Prostate gland (tissue), 2 donors: ENCODE data around the gene OGFOD3. TPM values are rescaled to one million over a fixed set of nuclear protein-coding genes. Genes with fewer than 3 reads are reported as not detected.

ENCODE experiments used
- DNase-seq: peaks from one replicate; pipeline ENCODE4 v3.0.0-alpha.2; 2019; ENCODE audit warnings: low spot score
- H3K27ac ChIP-seq, 2 donors: fragments of 200-600 bp; sonication (generic); 2 replicates each; pipeline ENCODE4 v1.5.1; 2017 to 2019
- H3K27me3 ChIP-seq: fragments of 200-600 bp; sonication (generic); replicated peaks from 2 replicates; pipeline ENCODE4 v1.5.1; 2019; ENCODE audit not compliant: insufficient read depth
- H3K36me3 ChIP-seq, 2 donors: fragments of 200-600 bp; sonication (generic); 1 replicate in 1 of 2; 2 replicates in 1 of 2; pipeline versions ENCODE4 v1.5.1 to v1.8.1; 2017 to 2019
- H3K4me1 ChIP-seq: fragments of 200-600 bp; sonication (generic); replicated peaks from 2 replicates; pipeline ENCODE4 v1.5.1; 2019
- H3K4me3 ChIP-seq, 2 donors: fragments of 200-600 bp; sonication (generic); 2 replicates each; pipeline ENCODE4 v1.5.1; 2017 to 2019
- H3K9me3 ChIP-seq: fragments of 200-600 bp; sonication (generic); 2 replicates; pipeline ENCODE4 v1.5.1; 2017
- CTCF ChIP-seq, 4 experiments: fragments of 200-600 bp in 2 of 4; fragments of 450-650 bp in 2 of 4; sonication (generic) in 2 of 4; IDR thresholded peaks; 1 replicate in 3 of 4; 2 replicates in 1 of 4; pipeline ENCODE4 v1.5.1; 2016 to 2019; ENCODE audit warnings: antibody characterized with exemption in 4 of 4, mild to moderate bottlenecking in 2 of 4, moderate library complexity in 2 of 4
- POLR2A ChIP-seq: fragments of 450-650 bp; IDR thresholded peaks from one replicate; pipeline ENCODE4 v1.6.1; 2016; ENCODE audit warnings: antibody characterized with exemption, mild to moderate bottlenecking
- POLR2AphosphoS5 ChIP-seq: sonication (generic); formaldehyde crosslinking; IDR thresholded peaks from one replicate; pipeline ENCODE4 v1.6.1; 2017; ENCODE audit warnings: antibody characterized with exemption
- WGBS: methylation state at CpG from one replicate; pipeline ENCODE4 v1.1.5; 2018; 5-methylcytosine and 5-hydroxymethylcytosine counted together
- intact Hi-C: fragments of 100-400 bp; cut with DNase I; formaldehyde crosslinking; loops from one replicate; pipeline ENCODE4 v1.14.2; 2022
- total RNA-seq, 2 donors: library from RNA; depleted of rRNA; stranded (reverse); fragments of >200 nt; gene quantifications; one replicate each; pipeline ENCODE4 v1.1.0, GENCODE V29; 2016

The OGFOD3 gene
- total RNA-seq, 2 donors from 2014 or later: 41.0 to 65.8 TPM

- Histone ChIP-seq H3K9me3 (no peaks in the 10 kb centered on the region), H3K27me3 (no peaks in the 10 kb centered on the region), H3K36me3 (no peaks in the 10 kb centered on the region), H3K4me1 (no peaks in the 10 kb centered on the region), H3K4me3 (no peak overlapping the region), H3K27ac (no peak overlapping the region)
- 92% methylated on average over 32 of the region's 32 CpGs for WGBS
- DNase-seq: no peak
- intact Hi-C loops: no loop called here
- TF ChIP-seq CTCF (IDR thresholded peaks at IDR 0.05) (no peak), POLR2A (no peak), POLR2AphosphoS5 (no peak)
Observed at GRCh38 chr17:82433560-82434215, 15.3 kb upstream of the OGFOD3 start.

- no peaks in the 10 kb centered on the region for H3K9me3 ChIP-seq
- no peaks in the 10 kb centered on the region for H3K36me3 ChIP-seq
- H3K4me1 ChIP-seq: no peaks in the 10 kb centered on the region
- no peak for DNase-seq
- no peaks in the 10 kb centered on the region for H3K27me3 ChIP-seq
- TF ChIP-seq POLR2AphosphoS5 (no peak), POLR2A (no peak), CTCF (IDR thresholded peaks at IDR 0.05) (no peak)
- no peak overlapping the region for H3K4me3 ChIP-seq
- 80% methylated on average over 8 of the region's 8 CpGs for WGBS
- H3K27ac ChIP-seq: no peak overlapping the region
- intact Hi-C loops: no loop called here
Observed at GRCh38 chr17:82432017-82432416, 13.6 kb upstream of the OGFOD3 start.

- no peak for TF ChIP-seq POLR2A
- TF ChIP-seq POLR2AphosphoS5: no peak
- TF ChIP-seq CTCF (IDR thresholded peaks at IDR 0.05): no peak
- no peaks in the 10 kb centered on the region for H3K36me3 ChIP-seq
- H3K9me3 ChIP-seq: no peaks in the 10 kb centered on the region
- H3K4me3 ChIP-seq: no peak overlapping the region
- H3K4me1 ChIP-seq: no peaks in the 10 kb centered on the region
- H3K27ac ChIP-seq: no peak overlapping the region
- no peaks in the 10 kb centered on the region for H3K27me3 ChIP-seq
- 81% methylated on average over 7 of the region's 7 CpGs for WGBS
- intact Hi-C loops: no loop called here
- DNase-seq: no peak
Observed at GRCh38 chr17:82429824-82430223, 11.4 kb upstream of the OGFOD3 start.

GRCh38 chr17:82428546-82428945 lies 10.2 kb upstream of the OGFOD3 start:
- no peak for DNase-seq
- H3K9me3 ChIP-seq: no peaks in the 10 kb centered on the region
- no peaks in the 10 kb centered on the region for H3K27me3 ChIP-seq
- no peaks in the 10 kb centered on the region for H3K4me1 ChIP-seq
- TF ChIP-seq CTCF (IDR thresholded peaks at IDR 0.05) (no peak), POLR2A (no peak), POLR2AphosphoS5 (no peak)
- no peak overlapping the region for H3K4me3 ChIP-seq
- H3K27ac ChIP-seq: no peak overlapping the region
- H3K36me3 ChIP-seq: no peaks in the 10 kb centered on the region
- WGBS: 98% methylated on average over 3 of the region's 3 CpGs
- intact Hi-C loops: no loop called here

GRCh38 chr17:82424863-82425159 lies 6.4 kb upstream of the OGFOD3 start:
- Histone ChIP-seq H3K27me3 (no peaks in the 10 kb centered on the region), H3K36me3 (peaks cover 0 to 5% of the 10 kb centered on the region in 2 donors), H3K4me3 (no peak overlapping the region), H3K27ac (no peak overlapping the region), H3K4me1 (no peaks in the 10 kb centered on the region), H3K9me3 (no peaks in the 10 kb centered on the region)
- no peak for DNase-seq
- intact Hi-C loops: no loop called here
- WGBS: 92% methylated on average over 2 of the region's 2 CpGs
- TF ChIP-seq POLR2AphosphoS5 (no peak), POLR2A (no peak), CTCF (IDR thresholded peaks at IDR 0.05) (no peak)
